ENCODE measurements around the gene OR4E2.
"Not testable (repeated sequence)": the region's sequence is repeated elsewhere in the genome, so short reads cannot be mapped to it uniquely, and the experiment has no call there.

The OR4E2 gene

GRCh38 chr14:21653331-21653885 is at the start of gene OR4E2:
OR4E2 (plus strand) TSS chr14:21653835; CDS start chr14:21665083, 11,248 bp downstream.
- no peak for DNase-seq

- DNase-seq: no peak
Measured at GRCh38 chr14:21612324-21612723, 41.3 kb upstream of the OR4E2 start.

- DNase-seq: no peak
Measured at GRCh38 chr14:21614240-21614639, 39.4 kb upstream of the OR4E2 start.

DNA sequence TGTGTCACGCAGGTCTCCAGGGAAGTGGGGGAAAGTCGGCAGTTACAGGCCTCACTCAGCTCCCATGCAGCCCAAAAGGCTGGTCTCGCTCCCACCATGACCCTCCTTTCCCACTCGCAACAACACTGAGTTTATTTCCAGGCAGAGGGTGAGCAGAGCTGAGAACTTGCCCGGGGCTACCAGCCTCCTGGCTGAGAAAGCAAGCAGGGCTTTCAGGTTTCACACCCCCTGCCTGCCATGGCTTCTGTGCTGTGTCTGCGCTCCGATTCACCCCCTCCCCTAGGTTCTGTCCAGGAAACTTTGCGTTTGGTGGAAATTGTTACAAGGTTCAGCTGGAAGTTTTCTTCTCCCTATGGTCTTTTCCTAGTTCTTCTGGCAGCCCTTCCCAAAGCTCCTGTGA is 36.0 kb upstream of the OR4E2 start:
- no peak for DNase-seq

- DNase-seq: no peak
Measured at GRCh38 chr14:21626491-21627230, 27.0 kb upstream of the OR4E2 start.

DNA sequence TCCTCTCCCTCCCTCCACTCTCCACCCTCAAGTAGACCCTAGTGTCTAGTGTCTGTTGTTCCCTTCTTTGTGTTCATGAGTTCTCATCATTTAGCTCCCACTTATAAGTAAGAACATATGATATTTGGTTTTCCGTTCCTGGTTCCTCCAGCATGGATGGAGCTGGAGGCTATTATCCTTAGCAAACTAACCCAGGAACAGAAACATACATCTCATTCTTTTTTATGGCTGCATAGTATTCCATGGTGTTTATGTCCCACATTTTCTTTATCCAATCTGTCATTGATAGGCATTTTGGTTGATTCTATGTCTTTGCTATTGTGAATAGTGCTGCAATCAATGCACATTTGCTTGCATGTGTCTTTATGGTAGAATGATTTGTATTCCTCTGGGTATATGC is 23.1 kb upstream of the OR4E2 start:
- not testable (repeated sequence) for DNase-seq

- DNase-seq: no peak
Measured at GRCh38 chr14:21631084-21631483, 22.6 kb upstream of the OR4E2 start.

- DNase-seq: no peak
Measured at GRCh38 chr14:21634840-21635239, 18.8 kb upstream of the OR4E2 start, which contains the start of gene OR10G2. OR10G2 (minus strand) TSS chr14:21634940; CDS start chr14:21634842, 98 bp downstream.

GRCh38 chr14:21642683-21643082 is 11.0 kb upstream of the OR4E2 start:
- no peak for DNase-seq

DNA sequence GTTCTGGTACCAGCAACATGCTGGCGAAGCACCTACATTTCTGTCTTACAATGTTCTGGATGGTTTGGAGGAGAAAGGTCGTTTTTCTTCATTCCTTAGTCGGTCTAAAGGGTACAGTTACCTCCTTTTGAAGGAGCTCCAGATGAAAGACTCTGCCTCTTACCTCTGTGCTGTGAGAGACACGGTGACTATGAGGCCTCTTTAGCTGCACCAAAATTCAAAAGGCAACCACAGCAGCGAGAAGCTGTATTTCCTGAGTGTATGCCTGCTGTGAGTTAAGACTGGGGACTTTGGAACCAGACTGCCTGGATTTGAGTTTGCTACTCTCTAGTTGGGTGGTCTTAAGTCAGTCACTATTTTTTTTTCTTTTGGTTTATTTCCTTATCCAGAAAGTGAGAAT is 10.2 kb upstream of the OR4E2 start:
- no peak for DNase-seq

GRCh38 chr14:21647380-21647779 is 6.3 kb upstream of the OR4E2 start:
- DNase-seq: no peak

DNA sequence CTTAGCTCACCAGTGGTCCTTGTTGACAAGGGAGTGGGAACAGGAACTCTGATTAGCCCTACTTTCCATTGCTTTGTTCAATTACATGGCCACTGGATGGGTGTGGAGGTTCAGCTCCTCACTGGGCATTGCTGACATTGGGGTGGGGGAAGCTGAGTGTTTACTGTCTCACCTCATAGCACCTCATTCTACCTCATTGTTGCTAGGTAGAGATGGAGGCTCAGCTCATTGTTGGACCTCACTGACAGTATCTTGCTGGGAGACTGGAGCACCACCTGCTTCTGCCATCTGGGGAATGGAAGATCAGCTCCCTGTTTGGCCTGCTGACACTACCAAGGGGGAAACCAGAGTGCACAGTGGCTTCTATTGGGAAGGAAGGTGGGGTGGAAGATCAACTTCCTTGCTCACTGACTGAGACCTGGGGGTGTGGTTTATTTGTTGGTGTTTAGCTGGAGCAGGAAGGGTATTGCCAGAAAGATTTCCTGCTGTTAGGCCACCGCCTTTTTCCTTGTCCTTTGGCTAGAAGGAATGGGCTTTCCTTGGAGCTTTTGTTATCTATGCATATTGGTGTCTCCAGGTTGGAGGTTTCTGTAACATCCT is 1.3 kb upstream of the OR4E2 start:
- DNase-seq: no peak

DNA sequence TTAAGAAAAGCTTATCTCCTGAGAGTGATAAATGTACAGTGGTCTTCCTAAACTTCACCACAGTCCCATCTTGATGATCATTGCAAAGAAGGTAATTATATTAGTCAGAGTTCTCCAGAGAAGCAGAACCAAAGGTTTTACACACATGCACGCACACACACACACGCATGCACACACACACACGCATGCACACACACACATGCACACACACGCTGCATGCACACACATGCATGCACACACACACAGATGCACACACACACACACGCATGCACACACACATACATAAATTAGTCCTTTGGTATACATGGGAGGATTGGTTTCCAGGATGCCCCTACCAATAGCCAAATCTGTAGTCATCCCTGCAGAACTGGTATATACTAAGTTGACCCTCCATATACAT is 580 bp downstream of the OR4E2 start:
- DNase-seq: no peak

- no peak for DNase-seq
Measured at GRCh38 chr14:21656980-21657379, 3.3 kb downstream of the OR4E2 start.

- no peak for DNase-seq
Measured at GRCh38 chr14:21668377-21668776, 14.7 kb downstream of the OR4E2 start.

DNA sequence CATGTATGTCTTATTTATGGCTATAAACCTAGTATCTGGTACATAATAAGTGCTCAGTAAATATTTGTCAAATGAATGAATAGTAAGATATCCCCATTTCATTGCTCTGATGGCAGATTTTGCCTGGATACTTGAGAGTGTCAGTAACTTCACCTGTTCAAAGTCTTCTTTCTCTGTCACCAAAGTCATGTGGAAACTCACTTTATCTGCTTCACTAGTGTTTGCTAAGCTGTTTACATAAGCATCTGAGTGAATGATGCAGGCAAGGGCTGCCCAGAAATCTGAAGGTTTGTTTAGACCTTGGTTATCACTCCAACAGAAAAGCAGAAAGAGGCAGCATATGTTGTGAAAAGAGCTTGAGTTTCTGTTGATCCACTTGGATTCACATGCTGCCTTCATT is 15.6 kb downstream of the OR4E2 start:
- DNase-seq: no peak

GRCh38 chr14:21671371-21671770 is 17.7 kb downstream of the OR4E2 start:
- DNase-seq: no peak

- no peak for DNase-seq
Measured at GRCh38 chr14:21672116-21672515, 18.5 kb downstream of the OR4E2 start.

- no peak for DNase-seq
Measured at GRCh38 chr14:21673718-21674117, 20.1 kb downstream of the OR4E2 start, which contains the start of gene OR4E1. OR4E1 (minus strand) TSS chr14:21673818; CDS start chr14:21670935, 2,883 bp downstream.

GRCh38 chr14:21675566-21675965 is 21.9 kb downstream of the OR4E2 start:
- no peak for DNase-seq

DNA sequence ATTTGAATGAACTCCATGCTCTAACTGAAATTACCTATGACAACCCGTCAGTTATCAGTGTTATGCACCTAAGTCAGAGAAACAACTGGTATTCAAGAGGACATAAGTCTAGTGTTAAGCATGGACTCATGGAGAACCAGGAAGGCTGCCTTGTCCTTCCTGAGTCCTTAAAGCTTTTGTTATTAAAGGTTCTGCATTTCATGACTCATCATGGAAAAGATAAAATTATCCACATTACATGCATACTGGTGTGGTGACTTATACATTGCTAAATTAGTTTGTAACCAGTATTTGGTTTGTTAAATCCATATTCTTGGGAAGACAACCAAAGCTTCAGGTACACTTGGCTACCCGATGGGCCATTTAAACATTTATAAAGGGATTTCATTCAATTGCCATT is 26.4 kb downstream of the OR4E2 start:
- DNase-seq: no peak

DNA sequence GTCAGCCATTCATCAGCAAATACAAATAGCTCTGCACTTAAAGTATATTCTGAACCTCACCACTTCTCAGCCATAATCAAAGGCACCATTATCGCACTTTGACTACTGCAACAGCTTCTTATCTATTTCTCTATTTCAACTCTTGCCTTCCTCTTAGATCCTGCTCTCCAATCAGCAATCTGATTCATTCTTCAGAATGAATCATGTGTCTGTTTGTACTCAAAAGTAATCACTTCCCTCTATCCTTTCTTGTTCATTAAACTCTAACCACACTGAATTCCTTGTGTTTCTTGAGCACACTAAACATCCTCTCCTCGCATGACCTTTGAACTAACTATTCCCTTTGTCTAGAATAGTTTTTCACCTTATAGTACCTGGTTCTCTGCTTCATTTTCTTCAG is 32.8 kb downstream of the OR4E2 start:
- no peak for DNase-seq

DNA sequence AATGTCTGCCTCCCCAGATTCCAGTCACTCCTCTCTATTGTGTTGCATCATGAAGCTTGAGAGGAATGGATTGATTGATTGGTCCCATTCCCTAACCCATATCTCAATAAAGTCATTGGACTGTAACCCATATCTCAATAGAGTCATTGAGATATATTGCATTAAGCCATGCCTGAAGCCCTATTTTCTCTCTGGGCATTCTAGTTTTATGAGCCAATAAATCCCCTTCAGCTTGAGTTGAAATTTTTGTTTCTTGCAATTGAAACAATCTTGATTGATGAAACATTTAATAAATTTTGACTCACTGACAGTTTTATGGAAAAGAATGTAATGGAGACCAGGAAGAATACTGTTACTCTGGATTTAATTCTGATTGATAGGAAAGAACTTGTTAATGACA is 40.8 kb downstream of the OR4E2 start:
- no peak for DNase-seq

- DNase-seq: not testable (repeated sequence)
Measured at GRCh38 chr14:21697662-21698061, 44.0 kb downstream of the OR4E2 start.
